A549 (cell line): ENCODE results near the gene STAT4.

Experiments
- CTCF ChIP-seq: fragments of >200 bp; sonication (Bioruptor Twin); formaldehyde crosslinking; IDR thresholded peaks from 3 replicates; pipeline ENCODE4 v1.5.1; 2016
- EP300 ChIP-seq, 2 experiments: fragments of >200 bp; sonication (Bioruptor Twin); formaldehyde crosslinking; IDR thresholded peaks; 2 replicates in 1 of 2; 3 replicates in 1 of 2; pipeline ENCODE4 v1.6.1; 2016 to 2017
- HDAC2 ChIP-seq: fragments of 200-600 bp; sonication (generic); IDR thresholded peaks from 2 replicates; pipeline ENCODE4 v1.6.1; 2016
- JUNB ChIP-seq: fragments of >200 bp; sonication (Bioruptor Twin); formaldehyde crosslinking; IDR thresholded peaks from 2 replicates; pipeline ENCODE4 v1.6.1; 2016
- KDM5A ChIP-seq: fragments of 200-600 bp; sonication (generic); IDR thresholded peaks from 2 replicates; pipeline ENCODE4 v1.6.1; 2016; ENCODE audit warnings: antibody characterized with exemption, mild to moderate bottlenecking
- MAX ChIP-seq: IDR thresholded peaks from 2 replicates; pipeline ENCODE4 v1.6.1; 2012
- MAZ ChIP-seq: fragments of 150-350 bp; IDR thresholded peaks from 2 replicates; pipeline ENCODE4 v1.6.1; 2014; ENCODE audit warnings: antibody characterized with exemption, low read depth, low read length, borderline replicate concordance
- PHF8 ChIP-seq: fragments of 200-600 bp; sonication (generic); IDR thresholded peaks from 2 replicates; pipeline ENCODE4 v1.6.1; 2016; ENCODE audit warnings: low read depth, mild to moderate bottlenecking, antibody characterized with exemption, moderate library complexity, borderline replicate concordance
- POLR2A ChIP-seq: IDR thresholded peaks from 2 replicates; pipeline ENCODE4 v1.6.1; 2012; ENCODE audit warnings: mild to moderate bottlenecking, low read length
- POLR2AphosphoS2 ChIP-seq: conservative IDR thresholded peaks from 2 replicates; pipeline ENCODE4 v1.6.1; 2012; ENCODE audit warnings: low read length, improper control_type of control experiment, inconsistent platforms
- REST ChIP-seq: fragments of 200-600 bp; sonication (generic); IDR thresholded peaks from 2 replicates; pipeline ENCODE4 v1.6.1; 2016; ENCODE audit warnings: antibody characterized with exemption, mild to moderate bottlenecking, moderate library complexity

- TF ChIP-seq JUNB (no peak), MAZ (no peak), MAX (no peak), CTCF (no peak), POLR2A (no peak), POLR2AphosphoS2 (no peak), EP300 (IDR thresholded peaks at IDR 0.05) (no peak), REST (no peak), PHF8 (no peak), HDAC2 (no peak), KDM5A (no peak)
Measured at GRCh38 chr2:191023235-191023679, 127.5 kb downstream of the STAT4 start.
